NB4 (cell line): ENCODE results near the gene AKR1E2.

Experiments
- MYC ChIP-seq: IDR thresholded peaks from 2 replicates; pipeline ENCODE4 v1.6.1; 2011; ENCODE audit warnings: low read depth, low read length
- TF ChIP-seq, protein P1 (sequence below): IDR thresholded peaks from one replicate; pipeline ENCODE4 v1.5.1; 2012; ENCODE audit warnings: low read depth, low read length

DNA sequence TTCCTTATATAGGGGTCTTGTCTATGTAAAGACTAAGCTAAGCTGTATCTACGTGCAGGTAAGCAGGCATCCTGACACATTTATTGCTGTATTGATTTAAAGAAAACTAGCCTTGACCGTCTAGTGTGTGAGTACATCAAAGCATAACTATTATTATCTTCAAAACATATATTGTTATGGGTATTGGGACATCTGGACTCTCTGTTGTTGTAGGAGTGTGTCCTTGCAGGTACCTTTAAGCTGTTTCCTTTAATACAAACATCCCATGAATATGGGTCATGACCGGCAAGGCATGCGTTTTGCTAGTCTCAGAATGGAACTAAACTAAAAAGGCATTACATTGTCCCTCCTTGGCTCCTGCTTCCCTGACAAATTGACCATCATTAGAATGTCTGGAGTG lies 35.1 kb upstream of the AKR1E2 start:
- TF ChIP-seq MYC = no peak
- TF ChIP-seq, protein P1, sequence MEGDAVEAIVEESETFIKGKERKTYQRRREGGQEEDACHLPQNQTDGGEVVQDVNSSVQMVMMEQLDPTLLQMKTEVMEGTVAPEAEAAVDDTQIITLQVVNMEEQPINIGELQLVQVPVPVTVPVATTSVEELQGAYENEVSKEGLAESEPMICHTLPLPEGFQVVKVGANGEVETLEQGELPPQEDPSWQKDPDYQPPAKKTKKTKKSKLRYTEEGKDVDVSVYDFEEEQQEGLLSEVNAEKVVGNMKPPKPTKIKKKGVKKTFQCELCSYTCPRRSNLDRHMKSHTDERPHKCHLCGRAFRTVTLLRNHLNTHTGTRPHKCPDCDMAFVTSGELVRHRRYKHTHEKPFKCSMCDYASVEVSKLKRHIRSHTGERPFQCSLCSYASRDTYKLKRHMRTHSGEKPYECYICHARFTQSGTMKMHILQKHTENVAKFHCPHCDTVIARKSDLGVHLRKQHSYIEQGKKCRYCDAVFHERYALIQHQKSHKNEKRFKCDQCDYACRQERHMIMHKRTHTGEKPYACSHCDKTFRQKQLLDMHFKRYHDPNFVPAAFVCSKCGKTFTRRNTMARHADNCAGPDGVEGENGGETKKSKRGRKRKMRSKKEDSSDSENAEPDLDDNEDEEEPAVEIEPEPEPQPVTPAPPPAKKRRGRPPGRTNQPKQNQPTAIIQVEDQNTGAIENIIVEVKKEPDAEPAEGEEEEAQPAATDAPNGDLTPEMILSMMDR = no peak
